GM12878 (cell line): ENCODE measurements around the gene TUT1. TPM values are rescaled to one million over a fixed set of nuclear protein-coding genes. Genes with fewer than 3 reads are reported as not detected.

Experiments used
- ATF3 ChIP-seq: IDR thresholded peaks from 2 replicates; pipeline ENCODE4 v1.6.1; 2011; ENCODE audit warnings: low read depth, mild to moderate bottlenecking, low read length, moderate library complexity, borderline replicate concordance; ENCODE audit errors: extremely low read depth
- BCL11A ChIP-seq: IDR thresholded peaks from 2 replicates; pipeline ENCODE4 v1.6.1; 2011; ENCODE audit warnings: low read depth, low read length
- BHLHE40 ChIP-seq, 2 experiments: fragments of 450-650 bp in 1 of 2; IDR thresholded peaks; 2 replicates each; pipeline ENCODE4 v1.6.1; 2011 to 2017; ENCODE audit warnings: low read depth in 2 of 2, borderline replicate concordance in 1 of 2, improper control_type of control experiment in 1 of 2, low read length in 1 of 2, mild to moderate bottlenecking in 1 of 2
- E2F8 ChIP-seq: fragments of 450-650 bp; IDR thresholded peaks from 2 replicates; pipeline ENCODE4 v1.6.1; 2018; ENCODE audit warnings: mild to moderate bottlenecking, low read depth, moderate library complexity; ENCODE audit not compliant: partially characterized antibody
- EED ChIP-seq: sonication (generic); IDR thresholded peaks from 2 replicates; pipeline ENCODE4 v1.6.1; 2016; ENCODE audit warnings: antibody characterized with exemption, low read depth
- KLF5 ChIP-seq: fragments of 450-650 bp; IDR thresholded peaks from 2 replicates; pipeline ENCODE4 v1.6.1; 2014; ENCODE audit warnings: mild to moderate bottlenecking; ENCODE audit not compliant: partially characterized antibody
- PAX5 ChIP-seq: IDR thresholded peaks from 2 replicates; pipeline ENCODE4 v1.6.1; 2011; ENCODE audit warnings: low read depth, low read length, borderline replicate concordance
- PRDM15 ChIP-seq: fragments of 450-650 bp; formaldehyde crosslinking; IDR thresholded peaks from 2 replicates; pipeline ENCODE4 v1.4.0; 2020; ENCODE audit warnings: mild to moderate bottlenecking, moderate library complexity
- RUNX3 ChIP-seq: IDR thresholded peaks from 2 replicates; pipeline ENCODE4 v1.6.1; 2012; ENCODE audit warnings: low read length, inconsistent platforms
- SKIL ChIP-seq: fragments of 450-650 bp; IDR thresholded peaks from 2 replicates; pipeline ENCODE4 v1.6.1; 2017; ENCODE audit warnings: mild to moderate bottlenecking, low read depth, inconsistent platforms; ENCODE audit not compliant: poor library complexity, severe bottlenecking
- STAT3 ChIP-seq: IDR thresholded peaks from 2 replicates; pipeline ENCODE4 v1.6.1; 2011; ENCODE audit warnings: low read depth, low read length, improper control_type of control experiment
- ZBTB40 ChIP-seq: fragments of 450-650 bp; IDR thresholded peaks from 2 replicates; pipeline ENCODE4 v1.6.1; 2016; ENCODE audit warnings: mild to moderate bottlenecking, moderate library complexity, borderline replicate concordance
- ZNF24 ChIP-seq: fragments of 450-650 bp; IDR thresholded peaks from 2 replicates; pipeline ENCODE4 v1.6.1; 2017; ENCODE audit warnings: antibody characterized with exemption, mild to moderate bottlenecking
- polyA plus RNA-seq, 11 experiments: library from polyadenylated mRNA; depleted of rRNA in 4 of 11; unstranded in 6 of 11; stranded (reverse) in 5 of 11; fragments of >200 nt; fragmentation: Nextera tagmentation in 4 of 11; fragmentation: Illumina TruSeq in 1 of 11; extraction: Ambion mirVana in 4 of 11; extraction: Trizol in 1 of 11; gene quantifications; 1 replicate in 1 of 11; 2 replicates in 10 of 11; pipeline versions ENCODE4 v1.2.1 to v1.2.3, GENCODE V29; 2011 to 2016; ENCODE audit warnings: inconsistent platforms in 2 of 11, missing spikeins in 2 of 11, low read depth in 1 of 11
- total RNA-seq, 4 experiments: library from RNA; depleted of rRNA in 3 of 4; stranded (reverse); fragments of >200 nt in 3 of 4; fragmentation: Illumina TruSeq in 1 of 4; extraction: Trizol in 1 of 4; gene quantifications; 2 replicates each; pipeline versions ENCODE4 v1.2.1 to v1.2.3, GENCODE V29; 2013 to 2021

Gene TUT1
- total and polyA plus RNA-seq, 10 of the 15 experiments (the other 5 are each of a cell fraction or from before 2014, with no cell fraction given), result 1.1 to 29.9 (median 16.2) TPM

GRCh38 chr11:62556108-62556874 is 35.0 kb downstream of the TUT1 start (continued):
- TF ChIP-seq SKIL (no peak), ZBTB40 (no peak), ZNF24 (no peak), BCL11A (no peak), PRDM15 (CRISPR knock-in tag) (no peak), BHLHE40 (IDR thresholded peaks at IDR 0.05; ENCODE audit: borderline replicate concordance in 1 of 2, low read depth in 2 of 2, low read length in 1 of 2) (no peak), RUNX3 (peak; percentile 62), EED (peak; percentile 31; the same call in 1 of the 2 replicates), ATF3 (no peak), E2F8 (no peak), KLF5 (no peak), PAX5 (0 out of 2 replicates have a peak, but pooled peaks have one; percentile 13), STAT3 (no peak)
